GM12878 (cell line): ENCODE measurements around the gene KCNK17.

Experiments
- CTCF ChIP-seq, 3 experiments: IDR thresholded peaks in 2 of 3; conservative IDR thresholded peaks in 1 of 3; 2 replicates each; pipeline ENCODE4 v1.5.1; 2011; ENCODE audit warnings: low read depth in 3 of 3, low read length in 3 of 3, mild to moderate bottlenecking in 3 of 3, control low read depth in 2 of 3, moderate library complexity in 2 of 3, inconsistent platforms in 1 of 3, mixed read lengths in 1 of 3; ENCODE audit not compliant: control insufficient read depth in 2 of 3, insufficient read depth in 1 of 3; ENCODE audit errors: extremely low read depth in 1 of 3
- DPF2 ChIP-seq: fragments of 450-650 bp; IDR thresholded peaks from 2 replicates; pipeline ENCODE4 v1.6.1; 2017; ENCODE audit warnings: mild to moderate bottlenecking
- E2F4 ChIP-seq: IDR thresholded peaks from 2 replicates; pipeline ENCODE4 v1.6.1; 2012; ENCODE audit warnings: low read depth, low read length, improper control_type of control experiment
- EZH2 ChIP-seq: IDR thresholded peaks from 2 replicates; pipeline ENCODE4 v1.6.1; 2012; ENCODE audit warnings: low read depth, mild to moderate bottlenecking, control low read depth, inconsistent platforms, low read length, borderline replicate concordance; ENCODE audit not compliant: control insufficient read depth
- FOXM1 ChIP-seq: IDR thresholded peaks from 2 replicates; pipeline ENCODE4 v1.6.1; 2012; ENCODE audit warnings: low read depth, mild to moderate bottlenecking, inconsistent platforms, low read length, moderate library complexity
- JUND ChIP-seq: IDR thresholded peaks from 2 replicates; pipeline ENCODE4 v1.6.1; 2012; ENCODE audit warnings: low read depth, mild to moderate bottlenecking, low read length, improper control_type of control experiment, moderate library complexity
- LARP7 ChIP-seq: fragments of 450-650 bp; IDR thresholded peaks from 2 replicates; pipeline ENCODE4 v1.6.1; 2017; ENCODE audit warnings: mild to moderate bottlenecking
- MTA2 ChIP-seq: fragments of 450-650 bp; IDR thresholded peaks from 2 replicates; pipeline ENCODE4 v1.6.1; 2016; ENCODE audit warnings: low read depth, mild to moderate bottlenecking, moderate library complexity
- REST ChIP-seq: IDR thresholded peaks from 2 replicates; pipeline ENCODE4 v1.6.1; 2012; ENCODE audit warnings: mild to moderate bottlenecking, low read depth, low read length
- ZBTB11 ChIP-seq: fragments of 450-650 bp; formaldehyde crosslinking; IDR thresholded peaks from 2 replicates; pipeline ENCODE4 v1.5.0; 2022; ENCODE audit warnings: mild to moderate bottlenecking, missing genetic modification characterization

- TF ChIP-seq DPF2 = no peak
- TF ChIP-seq MTA2 = no peak
- TF ChIP-seq CTCF (IDR thresholded peaks at IDR 0.05 in 2 of 3, conservative IDR thresholded peaks at IDR 0.05 in 1 of 3; ENCODE audit: control insufficient read depth in 2 of 3, extremely low read depth in 1 of 3, insufficient read depth in 1 of 3, low read depth in 3 of 3, low read length in 3 of 3) = no peak
- TF ChIP-seq LARP7 = no peak
- TF ChIP-seq FOXM1 = no peak
- no peak for TF ChIP-seq E2F4
- TF ChIP-seq ZBTB11 (CRISPR knock-in tag) = no peak
- TF ChIP-seq EZH2 = no peak
- TF ChIP-seq JUND = no peak
- TF ChIP-seq REST = no peak
These were observed 39.7 kb downstream of the KCNK17 start for GRCh38 chr6:39274471-39274870.
